Activated naive CD4-positive, alpha-beta T cell treated with anti-CD3 and anti-CD28 coated beads, Interleukin-2, amount 10 ng/mL, durations not matched to agents 7 days and 5 days (primary cell): Measurements from ENCODE around the gene NLRP9.
"Not testable (repeated sequence)": the region's sequence is repeated elsewhere in the genome, so short reads cannot be mapped to it uniquely, and the experiment has no call there.

Source experiments
- CTCF ChIA-PET: fragments of 350-600 bp; sonication (Branson Sonifier 250); formaldehyde crosslinking; loops from one replicate; lab custom pipeline; 2021; ENCODE audit warnings: antibody characterized with exemption; lab: Charles Lee
- DNase-seq: peaks from one replicate; pipeline ENCODE4 v3.0.0-alpha.2; 2020
- H3K27ac Mint-ChIP-seq: one replicate; pipeline ENCODE4 v1.8.0; 2021; ENCODE audit warnings: mild to moderate bottlenecking, moderate library complexity, mixed read lengths
- H3K27me3 Mint-ChIP-seq: one replicate; pipeline ENCODE4 v1.8.0; 2021; ENCODE audit warnings: mild to moderate bottlenecking, mixed read lengths
- H3K36me3 Mint-ChIP-seq: one replicate; pipeline ENCODE4 v1.8.0; 2021; ENCODE audit warnings: mixed read lengths
- H3K4me1 Mint-ChIP-seq: one replicate; pipeline ENCODE4 v1.8.0; 2021; ENCODE audit warnings: mixed read lengths
- H3K4me3 Mint-ChIP-seq: one replicate; pipeline ENCODE4 v1.8.0; 2021; ENCODE audit warnings: mild to moderate bottlenecking, moderate library complexity, mixed read lengths
- H3K9me3 Mint-ChIP-seq: one replicate; pipeline ENCODE4 v1.8.0; 2021; ENCODE audit warnings: mixed read lengths

NLRP9 gene

GRCh38 chr19:55717879-55718711, 20.1 kb downstream of the NLRP9 start:
- peaks cover 31% of the 10 kb centered on the region for H3K9me3 Mint-ChIP-seq
- DNase-seq, H3K4me3 Mint-ChIP-seq, H3K36me3 Mint-ChIP-seq, CTCF ChIA-PET, H3K27me3 Mint-ChIP-seq, H3K27ac Mint-ChIP-seq, H3K4me1 Mint-ChIP-seq: not testable (repeated sequence)

GRCh38 chr19:55717251-55717650, 21.0 kb downstream of the NLRP9 start:
- Mint-ChIP-seq H3K4me3 (no peak overlapping the region), H3K27ac (no peak overlapping the region), H3K36me3 (peaks cover 2% of the 10 kb centered on the region), H3K27me3 (peaks cover 9% of the 10 kb centered on the region), H3K4me1 (no peaks in the 10 kb centered on the region), H3K9me3 (peaks cover 31% of the 10 kb centered on the region)
- DNase-seq, result no peak
- CTCF ChIA-PET, result no interaction called here

GRCh38 chr19:55716531-55716930, 21.7 kb downstream of the NLRP9 start:
- Mint-ChIP-seq H3K27ac (no peak overlapping the region), H3K36me3 (peaks cover 3% of the 10 kb centered on the region), H3K4me1 (no peaks in the 10 kb centered on the region), H3K9me3 (peaks cover 31% of the 10 kb centered on the region), H3K4me3 (no peak overlapping the region), H3K27me3 (peaks cover 12% of the 10 kb centered on the region)
- DNase-seq, result no peak
- CTCF ChIA-PET, result no interaction called here

GRCh38 chr19:55712804-55713631, 25.2 kb downstream of the NLRP9 start:
- Mint-ChIP-seq H3K27me3 (peaks cover 9% of the 10 kb centered on the region), H3K4me1 (no peaks in the 10 kb centered on the region), H3K27ac (peak overlapping the region; percentile 62), H3K9me3 (peaks cover 20% of the 10 kb centered on the region), H3K4me3 (no peak overlapping the region), H3K36me3 (peaks cover 3% of the 10 kb centered on the region)
- DNase-seq, result no peak
- CTCF ChIA-PET, result no interaction called here

- no peak for DNase-seq
- Mint-ChIP-seq H3K27me3 (peaks cover 3% of the 10 kb centered on the region), H3K9me3 (peaks cover 20% of the 10 kb centered on the region), H3K27ac (no peak overlapping the region), H3K4me1 (no peaks in the 10 kb centered on the region), H3K4me3 (no peak overlapping the region), H3K36me3 (peaks cover 3% of the 10 kb centered on the region)
- CTCF ChIA-PET, result no interaction called here
Measured at GRCh38 chr19:55711719-55712118, 26.5 kb downstream of the NLRP9 start.

- DNase-seq, result no peak
- CTCF ChIA-PET, result no interaction called here
- Mint-ChIP-seq H3K4me3 (no peak overlapping the region), H3K27ac (no peak overlapping the region), H3K27me3 (no peaks in the 10 kb centered on the region), H3K36me3 (peaks cover 17% of the 10 kb centered on the region), H3K9me3 (no peaks in the 10 kb centered on the region), H3K4me1 (no peaks in the 10 kb centered on the region)
Measured at GRCh38 chr19:55705972-55706371, 32.2 kb downstream of the NLRP9 start.

- no peaks in the 10 kb centered on the region for H3K27me3 Mint-ChIP-seq
- CTCF ChIA-PET, result no interaction called here
- no peaks in the 10 kb centered on the region for H3K4me1 Mint-ChIP-seq
- no peak overlapping the region for H3K27ac Mint-ChIP-seq
- peak; percentile 26 for DNase-seq
- no peak overlapping the region for H3K4me3 Mint-ChIP-seq
- no peaks in the 10 kb centered on the region for H3K9me3 Mint-ChIP-seq
- H3K36me3 Mint-ChIP-seq, result peaks cover 21% of the 10 kb centered on the region
Measured at GRCh38 chr19:55704494-55705245, 33.5 kb downstream of the NLRP9 start.

GRCh38 chr19:55703790-55704215, 34.4 kb downstream of the NLRP9 start:
- H3K27me3 Mint-ChIP-seq, result no peaks in the 10 kb centered on the region
- CTCF ChIA-PET, result no interaction called here
- H3K36me3 Mint-ChIP-seq, result peaks cover 21% of the 10 kb centered on the region
- no peaks in the 10 kb centered on the region for H3K9me3 Mint-ChIP-seq
- H3K4me3 Mint-ChIP-seq, result no peak overlapping the region
- peak; percentile 57 for DNase-seq
- H3K27ac Mint-ChIP-seq, result no peak overlapping the region
- no peaks in the 10 kb centered on the region for H3K4me1 Mint-ChIP-seq

- CTCF ChIA-PET, result interaction anchor here (1.2 kb wide), 1 partner anchor 45 kb away, joined by 3 read pairs; no protein-coding TSS in a partner anchor
- DNase-seq, result no peak
- H3K36me3 Mint-ChIP-seq, result peaks cover 25% of the 10 kb centered on the region
- no peak overlapping the region for H3K27ac Mint-ChIP-seq
- H3K9me3 Mint-ChIP-seq, result no peaks in the 10 kb centered on the region
- no peaks in the 10 kb centered on the region for H3K27me3 Mint-ChIP-seq
- no peaks in the 10 kb centered on the region for H3K4me1 Mint-ChIP-seq
- H3K4me3 Mint-ChIP-seq, result no peak overlapping the region
Measured at GRCh38 chr19:55702131-55702627, 36.0 kb downstream of the NLRP9 start.

GRCh38 chr19:55700813-55701212, 37.4 kb downstream of the NLRP9 start:
- DNase-seq, result no peak
- H3K27me3 Mint-ChIP-seq, result no peaks in the 10 kb centered on the region
- peaks cover 26% of the 10 kb centered on the region for H3K36me3 Mint-ChIP-seq
- no peaks in the 10 kb centered on the region for H3K4me1 Mint-ChIP-seq
- no peak overlapping the region for H3K27ac Mint-ChIP-seq
- no peaks in the 10 kb centered on the region for H3K9me3 Mint-ChIP-seq
- no peak overlapping the region for H3K4me3 Mint-ChIP-seq
- CTCF ChIA-PET, result no interaction called here

GRCh38 chr19:55699221-55699620, 39.0 kb downstream of the NLRP9 start:
- Mint-ChIP-seq H3K9me3 (no peaks in the 10 kb centered on the region), H3K4me3 (no peak overlapping the region), H3K27ac (no peak overlapping the region), H3K4me1 (no peaks in the 10 kb centered on the region), H3K36me3 (peaks cover 23% of the 10 kb centered on the region), H3K27me3 (no peaks in the 10 kb centered on the region)
- no peak for DNase-seq
- CTCF ChIA-PET, result no interaction called here

- CTCF ChIA-PET, result no interaction called here
- no peak overlapping the region for H3K4me3 Mint-ChIP-seq
- H3K36me3 Mint-ChIP-seq, result peaks cover 22% of the 10 kb centered on the region
- DNase-seq, result no peak
- H3K27me3 Mint-ChIP-seq, result no peaks in the 10 kb centered on the region
- H3K27ac Mint-ChIP-seq, result peak overlapping the region; percentile 38
- H3K4me1 Mint-ChIP-seq, result no peaks in the 10 kb centered on the region
- no peaks in the 10 kb centered on the region for H3K9me3 Mint-ChIP-seq
Measured at GRCh38 chr19:55698256-55698655, 39.9 kb downstream of the NLRP9 start.

- DNase-seq, result no peak
- peaks cover 24% of the 10 kb centered on the region for H3K36me3 Mint-ChIP-seq
- no peak overlapping the region for H3K27ac Mint-ChIP-seq
- CTCF ChIA-PET, result no interaction called here
- no peaks in the 10 kb centered on the region for H3K4me1 Mint-ChIP-seq
- H3K9me3 Mint-ChIP-seq, result no peaks in the 10 kb centered on the region
- no peaks in the 10 kb centered on the region for H3K27me3 Mint-ChIP-seq
- no peak overlapping the region for H3K4me3 Mint-ChIP-seq
Measured at GRCh38 chr19:55697698-55698097, 40.5 kb downstream of the NLRP9 start.

GRCh38 chr19:55697069-55697440, 41.1 kb downstream of the NLRP9 start:
- CTCF ChIA-PET, result no interaction called here
- no peaks in the 10 kb centered on the region for H3K9me3 Mint-ChIP-seq
- DNase-seq, result no peak
- H3K4me1 Mint-ChIP-seq, result no peaks in the 10 kb centered on the region
- H3K36me3 Mint-ChIP-seq, result peaks cover 24% of the 10 kb centered on the region
- H3K27me3 Mint-ChIP-seq, result no peaks in the 10 kb centered on the region
- H3K27ac Mint-ChIP-seq, result no peak overlapping the region
- H3K4me3 Mint-ChIP-seq, result no peak overlapping the region
